ENCODE measurements around the gene TFR2.
A peak's percentile ranks its signal among the peaks of the same experiment; 100 is the strongest.
"Not testable (repeated sequence)": the region's sequence is repeated elsewhere in the genome, so short reads cannot be mapped to it uniquely, and the experiment has no call there.

Gene TFR2

DNA sequence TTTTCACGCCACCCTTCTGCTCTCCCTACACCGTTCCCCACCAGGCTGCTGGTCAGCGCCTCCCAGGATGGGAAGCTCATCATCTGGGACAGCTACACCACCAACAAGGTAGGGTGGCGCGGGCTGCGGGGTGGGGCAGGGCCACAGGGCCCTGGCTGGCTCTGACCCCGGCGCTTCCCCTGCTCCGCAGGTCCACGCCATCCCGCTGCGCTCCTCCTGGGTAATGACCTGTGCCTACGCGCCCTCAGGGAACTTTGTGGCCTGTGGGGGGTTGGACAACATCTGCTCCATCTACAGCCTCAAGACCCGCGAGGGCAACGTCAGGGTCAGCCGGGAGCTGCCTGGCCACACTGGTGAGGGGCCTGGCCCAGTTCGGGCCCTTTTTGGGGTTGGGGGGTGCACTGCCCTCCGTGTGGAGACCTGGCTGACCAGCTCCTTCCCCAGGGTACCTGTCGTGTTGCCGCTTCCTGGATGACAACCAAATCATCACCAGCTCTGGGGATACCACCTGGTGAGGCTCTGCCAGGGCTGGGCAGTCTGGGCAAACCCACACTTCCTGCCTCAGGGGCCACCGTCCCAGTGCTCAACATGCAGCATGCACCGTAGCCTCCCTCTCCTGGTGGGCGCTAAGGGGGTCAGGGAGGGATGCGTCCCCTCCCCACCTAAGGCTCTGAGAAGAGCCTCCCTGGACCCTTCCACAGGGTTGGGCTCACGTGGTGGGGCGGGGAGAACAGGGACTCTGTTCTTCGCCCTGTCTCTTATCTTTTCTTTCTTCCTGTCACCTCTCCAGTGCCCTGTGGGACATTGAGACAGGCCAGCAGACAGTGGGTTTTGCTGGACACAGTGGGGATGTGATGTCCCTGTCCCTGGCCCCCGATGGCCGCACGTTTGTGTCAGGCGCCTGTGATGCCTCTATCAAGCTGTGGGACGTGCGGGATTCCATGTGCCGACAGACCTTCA is 36.2 kb upstream of the TFR2 start:
- no peak for DNase-seq

DNA sequence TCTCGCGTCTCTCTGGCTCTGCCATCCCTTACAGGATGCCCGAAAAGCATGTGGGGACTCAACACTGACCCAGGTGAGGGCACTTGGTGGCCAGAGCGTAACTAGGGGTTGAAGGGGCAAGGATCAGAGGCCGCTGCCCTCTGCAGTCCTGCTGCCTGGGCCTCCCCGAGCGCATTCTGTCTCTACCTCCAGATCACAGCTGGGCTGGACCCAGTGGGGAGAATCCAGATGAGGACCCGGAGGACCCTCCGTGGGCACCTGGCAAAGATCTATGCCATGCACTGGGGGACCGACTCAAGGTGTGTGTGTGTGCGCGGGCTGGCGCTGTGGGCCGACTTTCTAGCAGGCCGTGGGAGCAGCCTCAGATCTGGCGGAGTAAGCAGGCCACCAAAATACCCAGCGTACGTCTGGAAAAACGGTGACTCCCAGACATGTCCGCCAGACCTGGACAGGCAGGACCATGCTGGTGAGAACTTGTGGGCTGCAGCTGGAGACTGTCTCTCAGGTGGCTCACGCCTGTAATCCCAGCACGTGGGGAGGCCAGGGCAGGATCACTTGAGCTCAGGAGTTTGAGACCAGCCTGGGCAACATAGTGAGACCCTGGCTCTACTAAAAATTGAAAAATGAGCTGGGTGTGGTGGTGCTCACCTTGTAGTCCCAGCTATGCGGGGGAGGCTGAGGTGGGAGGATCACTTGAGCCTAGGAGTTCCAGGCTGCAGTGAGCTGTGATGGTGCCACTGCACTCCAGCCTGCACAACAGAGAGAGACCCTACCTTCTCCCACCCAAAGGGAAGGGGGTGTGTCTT is 35.4 kb upstream of the TFR2 start:
- DNase-seq, result no peak

DNA sequence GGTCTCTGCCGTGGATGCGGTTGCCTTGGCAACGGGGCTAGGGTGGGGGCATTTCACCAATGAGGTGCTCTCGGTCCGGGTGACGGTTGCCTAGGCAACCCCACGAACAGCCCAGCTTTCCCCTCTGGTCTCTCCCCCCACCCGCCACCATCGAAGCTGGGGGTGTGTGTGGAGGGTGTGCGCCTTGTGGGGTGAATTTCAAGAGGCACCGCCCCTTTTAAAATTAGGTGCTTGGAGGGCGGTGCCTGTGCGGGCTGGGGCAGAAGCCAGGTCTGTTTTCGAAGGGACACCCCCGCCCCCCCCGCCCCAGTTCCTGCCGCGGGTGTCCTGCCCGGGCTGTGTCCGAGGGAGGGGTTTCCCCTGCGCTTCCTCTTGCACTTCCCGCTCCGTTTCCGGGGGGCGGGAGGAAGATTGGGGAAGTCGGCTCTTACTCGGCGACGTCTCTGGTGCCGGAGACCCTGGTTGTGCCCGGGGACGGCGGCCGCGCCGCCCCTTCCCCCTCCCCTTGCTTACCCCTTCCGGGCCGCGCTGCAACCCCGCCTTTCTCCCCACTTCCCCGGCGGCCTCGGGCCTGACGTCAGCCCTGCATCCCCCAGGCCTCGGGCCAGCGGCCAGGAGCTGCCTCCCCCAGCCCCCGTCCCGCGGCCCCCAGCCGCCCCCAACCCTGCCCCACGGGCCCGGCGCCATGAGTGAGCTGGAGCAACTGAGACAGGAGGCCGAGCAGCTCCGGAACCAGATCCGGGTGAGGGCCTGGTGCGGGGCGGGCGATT is 34.4 kb upstream of the TFR2 start:
- peak; percentile 92 for DNase-seq

DNA sequence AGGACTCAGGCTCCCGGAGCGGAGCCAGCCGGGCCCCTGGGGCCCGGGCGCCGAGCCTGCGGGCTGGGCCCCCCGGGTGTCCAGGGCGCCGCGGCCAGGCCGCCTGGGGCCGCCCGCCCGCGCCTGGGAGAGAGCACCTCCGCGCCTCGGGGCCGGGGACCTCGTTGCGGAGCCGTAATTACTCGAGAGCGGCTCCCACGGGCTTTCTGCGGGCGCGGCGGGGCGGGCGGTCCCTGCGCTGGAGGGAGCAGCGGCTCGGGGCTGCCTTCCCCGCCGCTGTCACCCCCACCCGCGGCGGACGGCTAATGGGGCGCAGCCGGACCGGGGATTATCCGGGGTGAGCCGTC is 33.7 kb upstream of the TFR2 start:
- no peak for DNase-seq

DNA sequence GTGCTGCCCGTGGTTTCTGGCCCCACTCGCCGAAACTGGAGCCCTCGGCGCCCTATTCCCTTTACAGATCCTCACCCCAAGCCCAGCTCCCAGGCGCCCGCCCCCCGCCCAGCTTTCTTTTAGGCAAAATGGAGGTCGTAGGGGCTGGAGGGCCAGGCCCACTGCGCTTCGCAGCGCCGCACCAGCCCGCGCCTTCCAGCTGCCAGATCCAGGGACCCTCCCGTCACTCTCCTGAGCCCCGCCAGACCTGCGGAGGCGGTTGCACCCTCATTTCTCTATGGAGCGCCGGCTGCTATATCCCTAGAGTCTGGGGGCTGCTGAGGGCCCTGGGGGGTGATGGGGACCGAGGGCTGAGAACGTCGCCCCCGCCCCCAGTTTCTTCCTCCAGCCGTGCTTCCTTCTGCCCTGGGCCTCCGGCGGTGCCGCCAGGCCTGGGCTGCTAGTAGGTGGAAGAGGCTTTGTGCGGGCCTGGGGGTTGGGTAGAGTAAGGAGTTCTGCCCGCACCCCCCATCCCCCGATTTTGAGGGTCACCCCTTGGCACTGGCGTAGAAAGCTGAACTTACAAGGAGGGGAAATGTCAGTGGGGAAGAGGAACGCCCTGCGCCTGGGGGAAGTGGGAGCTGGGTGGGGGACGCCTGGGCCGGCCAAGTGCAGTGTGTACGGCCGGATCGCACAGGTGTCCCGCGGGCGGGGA is 33.2 kb upstream of the TFR2 start:
- DNase-seq, result peak; percentile 43

DNA sequence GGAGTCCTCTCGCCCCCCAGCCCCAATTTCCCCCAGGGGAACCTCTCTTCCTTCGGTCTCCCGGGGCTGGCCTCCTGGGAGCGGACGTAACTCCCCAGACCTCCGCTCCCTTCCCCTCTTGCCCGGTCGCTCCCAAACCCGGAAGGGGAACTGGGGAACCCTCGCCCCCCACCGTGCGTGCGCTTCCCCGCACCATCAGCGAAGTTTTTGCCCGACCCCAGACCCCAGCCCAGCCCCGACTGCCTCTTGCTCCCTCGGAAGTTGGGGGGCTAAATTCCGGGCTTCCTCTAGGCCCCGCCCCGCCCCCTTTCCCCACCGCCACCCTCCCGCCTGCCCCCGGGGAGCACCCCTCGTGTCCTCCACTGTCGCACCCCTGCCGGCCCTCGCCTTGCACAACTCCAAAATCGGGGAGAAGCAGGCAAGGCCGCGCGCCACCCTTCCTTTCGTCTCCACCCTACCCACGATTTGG is 32.6 kb upstream of the TFR2 start:
- DNase-seq, result peak; percentile 30

DNA sequence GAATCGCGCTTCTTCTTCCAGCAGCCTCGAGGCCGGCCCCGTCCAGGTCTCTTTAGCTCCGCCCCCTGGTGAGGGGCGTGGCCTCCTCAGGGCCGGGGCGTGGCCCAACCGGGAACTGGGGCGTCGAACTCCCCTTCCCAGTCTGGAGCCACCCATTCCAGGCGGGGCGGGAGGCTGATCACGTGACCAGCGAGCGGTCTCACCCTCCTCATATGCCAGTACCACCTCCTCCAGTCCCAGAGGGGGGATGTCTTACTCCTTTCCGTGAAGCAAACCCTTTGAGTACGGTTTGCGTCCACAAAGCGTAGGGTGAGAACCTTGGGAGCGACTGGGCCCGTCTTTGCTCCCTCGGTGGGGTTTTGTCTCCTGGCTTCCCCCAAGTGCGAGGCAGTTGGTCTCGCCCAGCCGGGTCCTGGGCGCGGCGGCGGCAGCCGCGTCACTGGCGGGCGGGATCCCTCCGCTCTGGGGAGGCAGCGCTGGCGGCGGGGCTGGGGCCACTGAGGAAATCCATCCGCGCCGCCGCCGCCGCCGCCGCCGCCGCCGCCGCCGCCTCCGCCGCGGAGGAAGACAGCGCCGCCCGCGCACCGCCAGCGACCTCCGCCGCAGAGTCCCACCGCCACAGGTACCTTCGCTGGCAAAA is 32.1 kb upstream of the TFR2 start, which contains the start of gene GNB2:
Gene GNB2 (plus strand): TSS at position 439 of the 640 bp plus-strand sequence. CDS start 2,526 bp downstream, outside the sequence.
- peak; percentile 95 for DNase-seq

DNA sequence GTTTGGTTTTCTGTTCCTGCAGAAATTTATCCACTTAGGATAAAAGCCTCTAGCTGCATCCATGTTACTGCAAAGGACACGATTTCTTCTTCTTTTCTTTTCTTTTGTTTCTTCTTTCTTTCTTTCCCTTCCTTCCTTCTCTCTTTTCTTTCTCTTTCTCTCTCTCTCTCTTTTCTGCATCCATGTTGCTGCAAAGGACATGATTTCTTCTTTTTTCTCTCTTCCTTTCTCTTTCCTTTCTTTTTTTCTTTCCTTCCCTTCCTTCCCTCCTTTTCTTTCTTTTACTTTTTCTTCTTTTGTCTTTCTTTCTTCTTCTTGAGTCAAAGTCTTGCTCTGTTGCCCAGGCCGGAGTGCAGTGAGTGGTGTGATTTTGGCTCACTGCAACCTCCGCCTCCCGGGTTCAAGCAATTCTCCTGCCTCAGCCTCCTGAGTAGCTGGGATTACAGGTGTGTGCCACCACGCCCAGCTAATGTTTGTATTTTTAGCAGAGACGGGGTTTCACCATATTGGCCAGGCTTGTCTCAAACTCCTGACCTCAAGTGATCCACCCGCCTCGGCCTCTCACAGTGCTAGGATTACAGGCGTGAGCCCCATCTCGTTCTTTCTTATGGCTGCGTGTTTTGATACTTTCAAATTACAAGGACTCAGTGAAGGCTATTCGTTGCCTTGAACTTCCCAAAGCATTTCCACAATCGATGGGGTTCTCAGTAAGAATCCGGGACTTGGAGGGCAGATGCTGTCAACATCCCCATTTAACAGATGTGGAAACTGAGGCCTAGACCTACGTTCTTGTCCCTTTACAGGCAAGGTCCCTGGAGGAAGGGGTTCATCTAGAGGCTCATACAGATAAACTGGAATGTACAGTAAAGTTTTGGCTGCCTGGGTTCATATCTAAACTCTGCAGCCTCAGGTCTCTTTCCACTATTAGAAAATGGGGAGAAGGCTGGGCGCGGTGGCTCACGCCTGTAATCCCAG is 30.3 kb upstream of the TFR2 start:
- DNase-seq, result no peak

DNA sequence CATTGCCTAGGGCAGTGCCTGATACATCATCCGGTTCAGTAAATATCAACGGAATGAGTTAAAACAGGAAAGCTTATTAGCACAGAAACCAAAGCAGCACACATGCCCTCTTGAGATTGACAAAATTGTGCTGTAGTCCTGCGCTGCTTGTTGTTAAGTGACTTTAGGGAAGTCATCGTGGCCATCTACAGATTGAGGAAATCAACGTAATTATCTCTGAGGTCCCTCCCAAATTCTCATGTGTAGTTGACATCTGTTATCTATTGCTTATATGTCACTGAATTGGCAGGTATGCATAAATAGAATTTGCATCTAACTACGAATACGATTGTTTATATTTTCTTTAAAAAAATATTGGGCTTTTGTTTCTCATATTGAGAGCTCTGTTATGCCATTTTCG is 28.7 kb upstream of the TFR2 start:
- DNase-seq, result no peak

DNA sequence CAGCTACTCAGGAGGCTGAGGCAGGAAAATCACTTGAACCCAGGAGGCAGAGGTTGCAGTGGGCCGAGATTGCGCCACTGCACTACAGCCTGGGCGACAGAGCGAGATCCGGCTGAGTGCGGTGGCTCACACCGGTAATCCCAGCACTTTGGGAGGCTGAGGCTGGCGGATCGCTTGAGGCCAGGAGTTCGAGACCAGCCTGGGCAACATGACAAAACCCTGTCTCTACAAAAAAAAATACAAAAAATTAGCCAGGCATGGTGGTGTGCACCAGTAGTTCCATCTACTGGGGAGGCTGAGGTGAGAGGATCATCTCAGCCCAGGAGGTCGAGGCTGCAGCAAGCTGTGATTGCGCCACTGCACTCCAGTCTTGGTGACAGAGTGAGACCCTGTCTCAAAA is 27.8 kb upstream of the TFR2 start:
- not testable (repeated sequence) for DNase-seq

DNA sequence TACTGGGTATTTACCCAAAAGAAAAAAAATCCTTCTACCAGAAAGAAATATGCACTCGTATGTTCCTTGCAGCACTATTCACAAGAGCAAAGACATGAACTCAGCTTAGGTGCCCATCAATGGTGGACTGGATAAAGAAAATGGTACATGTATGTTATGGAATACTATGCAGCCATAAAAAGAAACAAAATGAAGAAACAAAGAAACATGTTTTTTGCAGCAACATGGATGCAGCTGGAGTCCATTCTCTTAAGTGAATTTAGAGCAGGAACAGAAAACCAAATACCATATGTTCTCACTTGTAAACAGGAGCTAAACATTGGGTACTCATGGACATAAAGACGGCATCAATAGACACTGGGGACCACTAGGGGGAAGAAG is 26.7 kb upstream of the TFR2 start:
- no peak for DNase-seq

DNA sequence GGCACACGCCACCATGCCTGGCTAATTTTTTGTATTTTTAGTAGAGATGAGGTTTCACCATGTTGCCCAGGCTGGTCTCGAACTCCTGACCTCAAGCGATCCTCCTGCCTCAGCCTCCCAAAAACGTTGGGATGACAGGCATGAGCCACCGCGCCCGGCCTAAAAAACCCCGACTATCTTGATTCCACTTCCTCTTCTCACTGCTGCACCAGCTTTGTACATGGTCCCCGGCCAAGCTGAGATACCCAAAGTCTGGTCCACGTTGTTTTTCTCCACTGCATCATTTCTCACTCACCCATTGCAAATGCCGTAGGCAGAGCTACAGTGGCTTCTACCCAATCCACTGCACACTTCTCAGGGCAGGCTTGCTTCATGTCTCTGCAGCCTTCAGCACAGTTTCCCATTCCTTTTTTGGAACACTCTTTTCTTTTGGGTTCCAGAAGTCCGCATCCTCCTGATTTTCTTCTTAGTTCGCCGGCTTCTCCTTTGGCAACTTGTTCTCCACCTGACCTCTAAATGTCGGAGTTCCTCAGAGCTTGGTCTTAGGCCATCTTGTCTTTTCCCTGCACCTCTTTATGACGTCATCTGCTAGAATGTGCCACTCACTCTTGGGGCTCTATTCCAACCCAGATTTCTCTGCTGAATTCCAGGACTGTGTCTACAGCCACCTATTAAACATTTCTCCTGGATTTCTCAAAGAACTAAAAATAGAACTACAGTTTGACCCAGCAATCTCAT is 26.1 kb upstream of the TFR2 start:
- DNase-seq, result no peak

DNA sequence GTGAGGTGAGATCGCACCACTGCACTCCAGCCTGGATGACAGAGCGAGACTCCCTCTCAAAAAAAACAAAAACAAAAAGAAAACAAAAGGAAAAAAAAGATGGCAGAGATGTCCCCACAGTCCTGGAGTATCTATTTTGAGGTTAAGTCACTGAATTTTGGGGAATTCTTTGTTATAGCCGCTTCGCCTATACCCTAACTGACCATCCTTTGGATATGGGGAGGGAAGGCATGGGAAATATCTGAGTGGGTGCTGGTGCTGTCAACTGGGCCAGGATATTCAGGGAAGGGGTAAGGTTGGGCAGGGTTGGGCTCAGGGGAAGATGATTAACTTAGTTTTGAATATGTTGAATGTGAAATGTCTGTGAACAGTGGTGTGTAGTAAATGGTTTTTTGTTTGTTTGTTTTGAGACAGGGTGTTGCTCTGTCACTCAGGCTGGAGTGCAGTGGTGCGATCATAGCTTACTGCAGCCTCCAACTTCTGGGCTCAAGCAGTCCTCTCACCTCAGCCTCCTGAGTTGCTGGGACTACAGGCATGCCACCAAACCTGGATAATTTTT is 23.9 kb upstream of the TFR2 start:
- no peak for DNase-seq

DNA sequence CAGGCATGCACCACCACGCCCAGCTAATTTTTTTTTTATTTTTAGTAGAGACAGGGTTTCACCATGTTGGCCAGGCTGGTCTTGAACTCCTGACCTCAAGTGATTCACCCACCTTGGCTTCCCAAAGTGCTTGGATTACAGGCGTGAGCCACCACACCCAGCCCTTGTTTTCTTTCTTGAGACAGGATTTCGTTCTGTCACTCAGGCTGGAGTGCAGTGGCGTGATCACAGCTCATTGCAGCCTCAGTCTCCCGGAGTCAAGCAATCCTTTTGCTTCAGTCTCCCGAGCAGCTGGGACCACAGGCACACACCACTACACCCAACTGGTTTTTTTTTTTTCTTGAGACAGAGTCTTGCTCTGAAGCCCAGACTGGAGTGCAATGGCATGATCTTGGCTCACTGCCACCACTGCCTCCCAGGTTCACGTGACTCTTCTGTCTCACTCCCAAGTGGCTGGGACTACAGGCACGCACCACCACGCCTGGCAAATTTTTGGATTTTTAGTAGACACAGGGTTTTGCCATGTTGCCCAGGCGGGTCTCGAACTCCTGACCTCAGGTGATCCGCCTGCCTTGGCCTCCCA is 20.9 kb upstream of the TFR2 start:
- DNase-seq, result not testable (repeated sequence)

DNA sequence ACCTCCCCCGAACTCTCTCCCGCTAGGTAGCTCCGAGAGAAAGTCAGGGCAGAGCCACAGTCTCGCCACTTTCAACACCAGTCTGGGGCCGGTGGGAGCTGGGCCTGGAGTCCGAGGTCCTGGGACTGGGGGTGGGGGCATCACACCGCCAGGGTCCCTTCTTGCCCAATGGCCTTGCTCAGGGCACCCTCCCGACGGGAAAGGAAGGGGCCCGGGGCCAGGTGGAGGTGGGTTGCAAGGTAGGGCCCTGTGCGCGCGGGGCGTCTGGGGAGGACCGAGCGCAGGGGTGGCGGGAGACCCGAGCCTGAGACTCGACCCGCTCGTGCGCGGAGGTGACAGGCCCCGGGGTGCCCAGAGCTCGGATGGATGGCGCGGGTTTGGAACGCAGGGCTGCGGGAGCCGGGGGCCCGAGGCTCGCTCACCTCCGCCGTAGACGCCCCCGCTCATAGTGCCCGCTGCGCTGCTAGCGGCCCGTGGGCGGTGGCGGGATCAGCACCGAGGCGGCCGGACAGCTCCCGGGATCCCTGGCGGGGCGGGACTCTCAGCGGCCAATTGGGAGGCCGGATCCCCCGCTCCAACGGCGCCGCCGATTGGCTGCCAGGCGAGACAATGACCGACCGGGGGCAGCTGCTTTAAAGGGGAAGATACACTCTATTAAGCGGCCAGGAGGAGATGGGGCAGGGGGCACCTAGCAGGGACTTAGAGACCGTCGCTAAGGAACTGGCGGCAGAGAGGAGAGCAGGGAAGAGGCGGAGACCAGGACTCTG is 14.7 kb upstream of the TFR2 start, which contains the start of gene ACTL6B:
Gene ACTL6B (minus strand): TSS at position 541 of the 767 bp plus-strand sequence. CDS start 94 bp downstream, at position 447.
- DNase-seq, result peak; percentile 47

DNA sequence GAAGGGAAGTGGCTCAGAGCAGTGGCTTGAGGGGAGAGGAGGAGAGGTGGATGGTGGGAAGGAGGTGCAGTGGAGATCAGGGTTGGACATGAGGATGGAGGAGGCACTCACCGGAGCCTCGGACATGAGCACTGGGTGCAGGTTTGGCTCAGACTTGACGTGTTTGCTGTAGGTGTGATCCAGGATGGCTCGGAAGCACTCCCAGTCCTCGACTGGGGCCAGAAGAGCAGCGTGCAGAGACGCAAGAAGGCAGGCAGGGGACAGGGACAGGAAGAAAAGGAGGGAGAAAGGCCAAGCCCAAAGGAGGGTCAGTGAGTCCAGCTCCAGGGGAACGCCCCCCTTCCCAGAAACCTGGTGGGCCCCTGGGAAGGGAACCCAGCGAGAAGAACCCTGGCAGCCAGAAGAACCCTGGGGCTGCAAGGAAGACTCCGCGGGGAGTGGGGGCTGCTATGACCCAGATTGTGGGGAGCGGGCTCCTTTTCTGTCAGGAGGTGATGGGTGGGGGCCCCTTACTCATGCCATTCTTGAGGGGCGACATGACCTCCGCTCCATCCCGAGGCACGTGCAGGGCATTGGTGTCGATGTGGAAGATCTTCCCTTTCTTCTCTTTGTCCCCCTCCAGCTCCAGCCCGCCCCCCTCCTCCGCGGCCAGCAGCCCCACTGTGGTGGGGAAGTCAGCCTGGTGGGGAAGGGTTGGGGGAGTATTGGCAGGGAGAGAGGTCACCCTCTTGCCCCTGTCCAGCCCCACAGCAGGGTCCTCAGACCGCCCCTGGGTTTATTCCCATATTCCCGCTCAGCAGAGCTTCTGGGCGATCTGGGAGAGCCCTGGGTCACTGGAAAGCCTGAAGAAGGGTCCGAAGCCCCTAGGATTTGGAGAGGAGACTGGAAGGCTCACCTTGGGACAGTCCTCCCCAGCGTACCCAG is 13.8 kb upstream of the TFR2 start:
- no peak for DNase-seq

Measured in central memory CD4-positive, alpha-beta T cell (primary cell).